Measurements from ENCODE around the gene RXRG. TPM values are rescaled to one million over a fixed set of nuclear protein-coding genes. Genes with fewer than 3 reads are reported as not detected.

The RXRG gene
- total and polyA plus RNA-seq, 12 donors, result 0.17 to 2.4 (median 1.0) TPM; not detected in 2

DNA sequence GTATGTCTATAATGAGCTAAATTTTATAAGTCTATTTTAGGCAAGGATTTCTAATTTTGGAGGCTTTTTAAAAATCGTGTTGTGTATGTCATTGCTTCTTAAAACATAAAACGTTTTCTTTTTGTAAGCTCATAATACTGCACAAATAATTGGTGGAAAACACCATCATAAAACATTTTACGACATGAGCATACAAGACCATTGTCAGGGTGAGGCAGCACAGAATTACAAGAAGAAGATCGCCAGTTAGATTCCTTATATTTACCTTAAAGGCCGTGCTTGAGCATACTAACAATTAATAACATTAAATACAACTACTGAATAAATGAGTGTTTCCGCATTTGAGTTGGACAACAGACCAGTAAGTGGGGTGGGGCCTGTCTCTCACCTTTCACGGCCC is 69.3 kb downstream of the RXRG start:
- Histone ChIP-seq H3K4me1 (replicated peaks in 1 of 2) (peaks cover 11 to 12% of the 10 kb centered on the region in 2 donors), H3K27me3 (no peaks in the 10 kb centered on the region), H3K4me3 (peak overlapping the region in 2 of 4 donors; percentile 21 to 51), H3K9me3 (replicated peaks in 1 of 3) (no peaks in the 10 kb centered on the region), H3K36me3 (replicated peaks in 1 of 2) (no peaks in the 10 kb centered on the region), H3K27ac (peak overlapping the region in 3 of 5 donors; percentile 35 to 73 (median 48))
- DNase-seq, result no peak
- WGBS, 4 donors, result 36 to 45% (median 43%) methylated on average over 5 to 7 of the region's 7 CpGs
- TF ChIP-seq CTCF (IDR thresholded peaks at IDR 0.05) (no peak), POLR2A (IDR thresholded peaks at IDR 0.05) (no peak)
- intact Hi-C loops (cut with DNase I), result no loop called here

DNA sequence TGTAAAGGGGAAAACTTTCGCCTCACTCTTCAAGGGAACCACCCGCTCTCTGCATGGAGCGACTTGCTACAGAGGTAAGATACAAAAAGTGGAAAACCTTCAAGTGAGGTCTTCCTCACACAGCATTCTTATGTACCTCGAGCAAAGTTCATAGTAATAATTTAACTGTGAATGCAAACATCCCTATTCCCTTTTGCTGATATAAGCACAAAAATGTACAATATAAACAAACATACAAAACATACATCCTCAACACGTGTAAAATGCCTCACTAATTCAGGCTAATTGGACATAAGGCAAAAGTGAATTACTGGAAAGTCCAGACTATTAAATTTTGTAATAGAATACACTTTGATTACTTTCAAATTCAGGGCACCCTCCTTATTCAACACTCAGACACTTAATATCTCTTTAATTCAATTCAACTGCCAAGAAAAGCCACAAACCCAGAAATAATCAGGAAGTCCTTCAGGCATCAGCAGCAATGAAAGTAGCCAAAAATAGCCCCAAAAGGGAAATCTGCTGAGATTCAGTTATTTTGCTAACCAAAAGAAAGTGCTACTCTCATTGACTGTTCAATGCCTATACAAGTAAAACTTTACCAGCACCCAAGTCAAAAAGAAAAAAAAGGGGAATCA is 73.2 kb downstream of the RXRG start:
- TF ChIP-seq POLR2A (IDR thresholded peaks at IDR 0.05), result no peak
- TF ChIP-seq CTCF (IDR thresholded peaks at IDR 0.05), result no peak
- Histone ChIP-seq H3K4me3 (no peak overlapping the region), H3K9me3 (replicated peaks in 1 of 3) (no peaks in the 10 kb centered on the region), H3K36me3 (replicated peaks in 1 of 2) (no peaks in the 10 kb centered on the region), H3K4me1 (replicated peaks in 1 of 2) (peaks cover 10 to 11% of the 10 kb centered on the region in 2 donors), H3K27me3 (peaks cover 17% of the 10 kb centered on the region), H3K27ac (no peak overlapping the region)
- DNase-seq, result no peak
- 39 to 55% (median 43%) methylated on average over 5 of the region's 5 CpGs for WGBS, 4 donors
- intact Hi-C loops (cut with DNase I), result no loop called here

GRCh38 chr1:165369255-165369848 is 75.6 kb downstream of the RXRG start:
- 16 to 21% (median 19%) methylated on average over 9 of the region's 9 CpGs for WGBS, 4 donors
- peak; percentile 61 to 82 (median 73) for TF ChIP-seq CTCF (IDR thresholded peaks at IDR 0.05)
- TF ChIP-seq POLR2A (IDR thresholded peaks at IDR 0.05), result no peak
- H3K27ac ChIP-seq, result no peak overlapping the region
- H3K9me3 ChIP-seq (replicated peaks in 1 of 3), result no peaks in the 10 kb centered on the region
- H3K36me3 ChIP-seq (replicated peaks in 1 of 2), result no peaks in the 10 kb centered on the region
- DNase-seq, result peak; percentile 38 to 71 (median 64)
- intact Hi-C loops (cut with DNase I), result loop anchor here in 1 of 2 donors (10.0 kb wide), 1 partner anchor 225 kb away; no protein-coding TSS in a partner anchor
- no peaks in the 10 kb centered on the region for H3K4me1 ChIP-seq (replicated peaks in 1 of 2)
- H3K27me3 ChIP-seq, result peaks cover 27% of the 10 kb centered on the region
- H3K4me3 ChIP-seq, result no peak overlapping the region

DNA sequence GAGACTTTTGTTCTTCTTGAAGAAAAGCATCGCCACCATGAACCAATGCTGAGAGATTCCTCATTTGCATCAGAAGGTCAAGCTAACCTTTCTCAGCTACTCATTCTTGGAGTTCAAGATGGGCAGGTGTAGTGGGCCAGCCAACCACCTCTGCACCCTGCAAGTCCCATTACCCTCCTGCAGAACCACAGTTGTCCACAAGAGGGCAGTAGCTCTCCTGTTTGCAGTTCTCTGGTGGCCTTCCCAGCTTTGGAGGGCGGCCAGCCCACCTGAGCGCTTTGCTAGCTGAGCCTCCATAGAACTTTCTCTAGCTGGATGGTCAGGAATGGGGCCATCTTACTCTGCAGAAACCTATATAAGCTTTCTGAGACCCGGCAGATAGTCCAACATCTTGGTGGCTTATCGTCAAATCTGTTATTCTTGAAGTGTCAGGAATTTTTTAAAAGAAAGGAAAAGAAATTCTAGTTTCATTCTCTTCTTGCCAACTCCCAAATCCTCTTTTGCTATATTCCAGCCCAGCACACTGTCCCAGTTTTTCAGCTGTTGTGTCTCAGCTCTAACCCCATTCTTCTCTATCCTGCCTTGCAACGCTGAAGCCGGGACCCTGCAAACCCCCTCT is 77.4 kb downstream of the RXRG start:
- Histone ChIP-seq H3K36me3 (replicated peaks in 1 of 2) (no peaks in the 10 kb centered on the region), H3K4me3 (no peak overlapping the region), H3K9me3 (replicated peaks in 1 of 3) (no peaks in the 10 kb centered on the region), H3K27me3 (peaks cover 27% of the 10 kb centered on the region), H3K4me1 (replicated peaks in 1 of 2) (no peaks in the 10 kb centered on the region), H3K27ac (no peak overlapping the region)
- WGBS, 4 donors, result 36 to 64% (median 45%) methylated on average over 5 to 7 of the region's 7 CpGs
- intact Hi-C loops (cut with DNase I), result loop anchor here in 1 of 2 donors (10.0 kb wide), 1 partner anchor 223 kb away; no protein-coding TSS in a partner anchor
- TF ChIP-seq CTCF (IDR thresholded peaks at IDR 0.05) (peak; percentile 64 to 92 (median 78)), POLR2A (IDR thresholded peaks at IDR 0.05) (no peak)
- DNase-seq, result peak; percentile 76 to 92 (median 86)

All from adrenal gland (tissue), 12 donors.